ENCODE measurements around the gene WDR13.

Gene WDR13

DNA sequence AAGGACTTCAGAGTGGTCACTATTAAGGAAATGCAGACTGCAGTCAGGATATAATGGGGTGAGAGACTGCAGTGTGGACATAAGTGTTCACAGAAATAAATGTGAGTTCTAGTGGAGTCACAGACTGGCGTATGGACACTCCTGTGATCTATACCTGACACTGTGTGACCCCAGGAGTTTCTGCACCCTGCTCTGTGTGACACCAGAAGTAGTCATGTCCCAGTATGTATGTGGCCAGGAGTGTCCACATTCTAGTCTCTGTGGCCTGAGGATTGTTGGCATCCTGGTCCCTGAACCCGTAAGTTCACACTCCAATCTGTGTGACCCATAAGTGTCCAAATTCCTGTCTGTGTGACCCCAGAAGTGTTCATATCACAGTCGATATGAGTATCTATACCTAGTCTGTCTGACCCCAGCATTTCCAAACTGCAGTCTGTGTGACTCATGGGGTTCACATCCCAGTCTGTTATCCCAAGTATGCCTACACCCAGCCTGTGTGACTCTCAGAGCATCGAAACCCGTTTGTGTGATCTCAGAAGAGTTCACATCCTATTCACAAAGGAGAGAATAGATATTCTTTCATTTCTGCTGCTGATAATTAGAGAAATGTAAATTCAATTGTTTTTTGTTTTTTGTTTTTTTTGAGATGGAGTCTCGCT lies 16.3 kb downstream of the WDR13 start:
- Histone ChIP-seq H3K27ac (ENCODE audit: insufficient read depth, low read depth, low read length, poor library complexity, severe bottlenecking) (no peak overlapping the region), H3K4me3 (ENCODE audit: insufficient read depth, low read depth, low read length) (no peak overlapping the region), H3K9me3 (ENCODE audit: control insufficient read depth, low read length) (no peaks in the 10 kb centered on the region), H3K4me1 (ENCODE audit: control insufficient read depth, insufficient read depth, low read length) (no peaks in the 10 kb centered on the region), H3K27me3 (ENCODE audit: control insufficient read depth, insufficient read depth, low read length, poor library complexity, severe bottlenecking) (no peaks in the 10 kb centered on the region), H3K36me3 (ENCODE audit: control insufficient read depth, insufficient read depth, low read length) (no peaks in the 10 kb centered on the region)
- WGBS, 2 experiments, result 91 to 94% methylated on average over 3 to 6 of the region's 6 CpGs

DNA sequence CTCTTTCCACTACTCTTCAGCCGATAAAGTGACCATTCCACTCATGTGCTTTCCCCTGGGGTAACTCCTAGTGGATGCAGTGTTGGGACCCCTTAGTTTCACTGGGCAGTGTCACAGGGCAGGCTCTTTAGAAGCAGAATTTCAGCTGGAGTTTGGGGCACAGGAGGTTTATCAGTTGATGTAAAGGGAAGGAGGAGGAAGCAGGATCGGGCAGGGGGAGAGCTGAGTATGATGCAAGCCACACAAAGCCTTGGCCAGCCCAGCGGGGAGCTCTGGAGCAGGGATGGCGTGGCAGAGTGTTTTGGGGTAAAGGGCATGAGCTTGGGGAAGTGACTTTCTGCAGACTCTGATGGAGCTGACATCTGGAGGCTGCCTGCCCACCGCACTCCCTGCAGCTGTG lies 19.3 kb downstream of the WDR13 start:
- Histone ChIP-seq H3K27me3 (ENCODE audit: control insufficient read depth, insufficient read depth, low read length, poor library complexity, severe bottlenecking) (no peaks in the 10 kb centered on the region), H3K4me1 (ENCODE audit: control insufficient read depth, insufficient read depth, low read length) (no peaks in the 10 kb centered on the region), H3K36me3 (ENCODE audit: control insufficient read depth, insufficient read depth, low read length) (no peaks in the 10 kb centered on the region), H3K9me3 (ENCODE audit: control insufficient read depth, low read length) (no peaks in the 10 kb centered on the region), H3K27ac (ENCODE audit: insufficient read depth, low read depth, low read length, poor library complexity, severe bottlenecking) (no peak overlapping the region), H3K4me3 (ENCODE audit: insufficient read depth, low read depth, low read length) (no peak overlapping the region)
- 60 to 64% methylated on average over 5 of the region's 5 CpGs for WGBS, 2 experiments

DNA sequence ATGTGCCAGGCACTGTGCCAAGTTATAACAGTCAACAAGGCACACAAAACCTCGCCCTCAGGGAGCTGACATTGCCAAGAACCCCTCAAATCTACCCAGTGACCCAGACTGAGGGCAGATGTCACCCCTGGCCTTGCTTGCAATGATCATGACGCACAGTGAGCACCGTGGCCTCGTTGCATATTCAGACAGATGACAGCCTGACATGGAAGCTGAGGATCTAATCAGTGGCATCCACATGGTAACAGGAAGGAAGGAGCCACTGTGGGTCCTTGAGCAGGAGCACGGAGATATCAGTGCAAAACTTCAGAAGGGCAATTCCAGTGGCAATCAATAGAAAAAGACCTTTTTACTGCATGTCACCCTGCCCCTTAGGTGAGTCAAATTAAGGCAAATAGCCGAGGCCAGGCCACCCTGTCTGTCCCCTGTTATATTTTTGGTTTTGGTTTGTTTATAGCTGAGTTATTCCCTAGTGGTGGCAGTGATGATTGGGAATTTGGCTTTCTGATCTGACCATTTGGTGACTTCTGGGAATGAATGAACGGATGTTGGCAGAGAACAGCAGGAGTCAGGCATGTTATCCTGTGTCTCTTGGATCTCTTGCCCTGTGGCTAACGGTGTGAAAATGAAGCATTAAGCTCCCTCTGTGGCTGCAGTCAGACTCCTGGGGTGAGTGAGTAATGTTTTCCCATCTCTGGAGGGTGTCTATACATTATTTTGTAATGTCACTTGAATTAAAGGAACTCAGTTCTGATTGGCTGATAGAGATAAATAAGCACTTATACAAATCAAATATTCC lies 20.4 kb downstream of the WDR13 start:
- Histone ChIP-seq H3K27ac (ENCODE audit: insufficient read depth, low read depth, low read length, poor library complexity, severe bottlenecking) (no peak overlapping the region), H3K36me3 (ENCODE audit: control insufficient read depth, insufficient read depth, low read length) (no peaks in the 10 kb centered on the region), H3K9me3 (ENCODE audit: control insufficient read depth, low read length) (no peaks in the 10 kb centered on the region), H3K4me3 (ENCODE audit: insufficient read depth, low read depth, low read length) (no peak overlapping the region), H3K27me3 (ENCODE audit: control insufficient read depth, insufficient read depth, low read length, poor library complexity, severe bottlenecking) (no peaks in the 10 kb centered on the region), H3K4me1 (ENCODE audit: control insufficient read depth, insufficient read depth, low read length) (no peaks in the 10 kb centered on the region)
- 84 to 87% methylated on average over 8 of the region's 8 CpGs for WGBS, 2 experiments

DNA sequence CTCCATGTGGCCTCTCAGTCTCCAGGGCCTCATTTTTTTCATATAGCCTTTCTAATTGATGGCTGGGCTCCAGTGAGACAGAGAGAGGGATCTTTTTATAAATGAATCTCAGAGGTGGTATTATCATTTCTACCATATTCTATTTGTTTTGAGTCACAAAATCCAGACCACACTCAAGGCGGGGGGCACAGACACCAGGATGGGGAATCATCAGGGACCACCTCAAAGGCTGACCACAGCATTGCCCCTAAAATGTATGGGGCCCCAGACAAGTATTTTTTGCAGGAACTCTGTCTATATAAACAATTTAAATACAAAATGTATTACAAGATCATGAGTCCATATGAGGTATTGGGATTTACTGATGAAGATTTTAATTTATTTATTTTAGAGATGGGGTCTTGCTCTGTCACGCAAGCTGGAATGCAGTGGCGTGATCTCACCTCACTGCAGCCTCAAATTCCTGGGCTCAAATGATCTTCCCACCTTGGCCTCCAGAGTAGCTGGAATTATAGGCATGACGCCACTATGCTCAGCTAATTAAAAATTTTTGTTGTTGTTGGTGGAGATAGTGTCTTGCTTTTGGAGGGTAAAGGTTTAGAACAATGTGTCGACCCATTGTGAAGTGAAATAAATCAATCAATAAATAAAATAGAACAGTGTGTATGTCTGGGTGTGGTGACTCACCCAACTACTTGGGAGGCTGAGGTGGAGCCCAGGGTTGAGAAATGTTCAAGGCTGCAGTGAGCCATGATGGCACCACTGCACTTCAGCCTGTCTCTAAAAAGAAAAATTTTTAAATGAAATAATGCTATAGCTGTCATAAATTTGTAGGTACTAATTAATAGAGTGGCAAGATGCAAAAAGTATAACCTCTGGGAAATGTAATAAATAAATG lies 29.4 kb downstream of the WDR13 start:
- Histone ChIP-seq H3K36me3 (ENCODE audit: control insufficient read depth, insufficient read depth, low read length) (no peaks in the 10 kb centered on the region), H3K4me3 (ENCODE audit: insufficient read depth, low read depth, low read length) (no peak overlapping the region), H3K27me3 (ENCODE audit: control insufficient read depth, insufficient read depth, low read length, poor library complexity, severe bottlenecking) (no peaks in the 10 kb centered on the region), H3K27ac (ENCODE audit: insufficient read depth, low read depth, low read length, poor library complexity, severe bottlenecking) (no peak overlapping the region), H3K9me3 (ENCODE audit: control insufficient read depth, low read length) (no peaks in the 10 kb centered on the region), H3K4me1 (ENCODE audit: control insufficient read depth, insufficient read depth, low read length) (no peaks in the 10 kb centered on the region)
- WGBS, 2 experiments, result 81 to 98% methylated on average over 3 to 4 of the region's 5 CpGs

DNA sequence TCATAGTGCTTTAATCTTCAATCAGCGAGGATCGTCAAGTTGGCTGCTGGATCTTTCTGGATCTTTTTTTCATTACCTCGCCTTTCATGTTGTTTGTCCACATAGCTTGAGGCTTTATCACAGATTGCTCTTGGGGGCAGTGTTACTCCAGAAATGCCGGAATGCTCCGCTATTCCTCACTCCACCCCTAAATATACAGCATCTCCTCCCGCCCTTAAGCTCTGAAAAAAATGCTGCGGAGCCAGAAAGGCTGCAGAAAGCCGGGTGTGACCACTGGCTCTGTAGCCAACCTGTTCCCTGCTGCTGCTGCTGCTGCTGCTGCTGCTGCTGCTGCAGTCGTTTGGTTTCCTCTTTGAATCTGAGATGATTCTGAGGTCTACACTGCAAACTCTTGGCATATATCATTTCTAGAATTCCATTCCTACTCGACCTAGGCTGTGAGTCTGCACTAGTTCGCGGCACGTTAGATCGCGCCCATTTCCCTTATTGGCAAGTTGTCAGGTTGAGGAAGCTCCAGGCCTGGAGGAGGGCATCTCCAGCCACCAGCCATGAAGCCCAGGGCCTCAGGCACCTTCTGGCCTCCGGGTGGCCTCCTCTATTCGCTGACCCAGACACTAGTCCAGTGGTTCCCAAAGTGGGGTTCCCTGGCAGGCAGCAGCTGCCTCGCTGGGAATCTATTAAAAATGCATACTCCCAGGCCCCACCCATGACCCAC lies 34.2 kb downstream of the WDR13 start:
- Histone ChIP-seq H3K9me3 (ENCODE audit: control insufficient read depth, low read length) (no peaks in the 10 kb centered on the region), H3K27ac (ENCODE audit: insufficient read depth, low read depth, low read length, poor library complexity, severe bottlenecking) (no peak overlapping the region), H3K36me3 (ENCODE audit: control insufficient read depth, insufficient read depth, low read length) (no peaks in the 10 kb centered on the region), H3K4me3 (ENCODE audit: insufficient read depth, low read depth, low read length) (no peak overlapping the region), H3K4me1 (ENCODE audit: control insufficient read depth, insufficient read depth, low read length) (no peaks in the 10 kb centered on the region), H3K27me3 (ENCODE audit: control insufficient read depth, insufficient read depth, low read length, poor library complexity, severe bottlenecking) (no peaks in the 10 kb centered on the region)
- WGBS, 2 experiments, result 33 to 34% methylated on average over 18 of the region's 18 CpGs

DNA sequence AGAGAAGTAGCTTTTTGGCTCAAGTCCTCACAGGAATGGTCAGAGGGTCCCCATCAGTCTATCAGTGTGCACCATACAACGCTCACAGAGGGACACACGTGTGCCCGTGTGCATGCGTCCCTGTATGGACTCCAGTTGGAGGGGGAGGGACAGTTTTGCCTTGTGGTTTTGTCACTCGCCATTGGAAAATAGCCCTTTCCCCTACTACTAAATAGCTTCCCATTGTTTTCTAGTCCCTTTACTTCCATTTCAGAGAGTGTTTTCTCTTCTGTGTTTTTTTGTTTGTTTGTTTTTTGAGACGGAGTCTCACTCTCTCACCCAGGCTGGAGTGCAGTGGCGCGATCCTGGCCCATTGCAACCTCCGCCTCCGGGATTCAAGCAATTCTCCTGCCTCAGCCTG lies 34.9 kb downstream of the WDR13 start:
- no peak overlapping the region for H3K4me3 ChIP-seq (ENCODE audit: insufficient read depth, low read depth, low read length)
- 94 to 98% methylated on average over 8 to 9 of the region's 10 CpGs for WGBS, 2 experiments
- no peaks in the 10 kb centered on the region for H3K9me3 ChIP-seq (ENCODE audit: control insufficient read depth, low read length)

DNA sequence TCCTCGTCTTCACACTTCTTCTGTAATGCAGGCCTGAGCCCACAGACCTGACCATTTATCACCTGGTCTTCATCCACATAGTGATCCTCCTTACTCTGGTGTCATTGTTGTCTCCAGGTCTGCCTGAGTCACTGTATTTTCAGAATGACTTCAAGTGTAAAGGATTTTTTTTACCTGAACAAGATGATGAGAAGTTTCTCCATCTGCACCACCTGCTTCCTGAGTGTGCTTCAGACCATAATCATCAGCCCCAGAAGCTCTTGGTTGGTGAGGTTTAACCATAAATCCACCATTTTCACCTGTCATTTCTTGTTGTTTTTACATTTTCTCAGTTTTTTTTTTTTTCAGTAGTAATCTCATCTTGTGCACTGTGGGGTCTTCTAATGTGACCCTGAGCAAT lies 39.0 kb downstream of the WDR13 start:
- Histone ChIP-seq H3K27ac (ENCODE audit: insufficient read depth, low read depth, low read length, poor library complexity, severe bottlenecking) (no peak overlapping the region), H3K4me1 (ENCODE audit: control insufficient read depth, insufficient read depth, low read length) (no peaks in the 10 kb centered on the region), H3K36me3 (ENCODE audit: control insufficient read depth, insufficient read depth, low read length) (no peaks in the 10 kb centered on the region), H3K4me3 (ENCODE audit: insufficient read depth, low read depth, low read length) (no peak overlapping the region), H3K27me3 (ENCODE audit: control insufficient read depth, insufficient read depth, low read length, poor library complexity, severe bottlenecking) (no peaks in the 10 kb centered on the region), H3K9me3 (ENCODE audit: control insufficient read depth, low read length) (no peaks in the 10 kb centered on the region)
- 90 to 100% methylated on average over 1 of the region's 1 CpG for WGBS, 2 experiments

More for the DNA sequence above, 34.9 kb downstream of the WDR13 start:
- Histone ChIP-seq H3K27ac (ENCODE audit: insufficient read depth, low read depth, low read length, poor library complexity, severe bottlenecking) (no peak overlapping the region), H3K27me3 (ENCODE audit: control insufficient read depth, insufficient read depth, low read length, poor library complexity, severe bottlenecking) (no peaks in the 10 kb centered on the region), H3K4me1 (ENCODE audit: control insufficient read depth, insufficient read depth, low read length) (no peaks in the 10 kb centered on the region), H3K36me3 (ENCODE audit: control insufficient read depth, insufficient read depth, low read length) (no peaks in the 10 kb centered on the region)

DNA sequence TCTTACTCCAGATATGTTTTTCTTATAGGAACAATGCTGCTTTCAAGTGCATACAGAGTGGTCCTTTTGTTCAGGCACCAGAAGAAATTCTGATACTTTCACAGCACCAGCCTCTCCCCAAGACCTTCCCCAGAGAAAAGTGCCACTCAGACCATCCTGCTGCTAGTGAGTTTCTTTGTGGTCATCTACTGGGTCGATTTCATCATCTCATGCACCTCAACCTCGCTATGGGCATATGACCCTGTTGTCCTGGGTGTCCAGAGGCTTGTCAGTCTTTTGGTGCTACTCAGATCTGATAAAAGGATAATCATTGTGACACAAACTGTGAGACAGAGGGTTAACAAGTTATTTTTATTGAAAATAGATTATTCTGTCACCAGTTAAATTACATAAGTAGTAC lies 39.5 kb downstream of the WDR13 start:
- H3K9me3 ChIP-seq (ENCODE audit: control insufficient read depth, low read length), result no peaks in the 10 kb centered on the region
- 88 to 91% methylated on average over 2 of the region's 2 CpGs for WGBS, 2 experiments
- H3K4me3 ChIP-seq (ENCODE audit: insufficient read depth, low read depth, low read length), result no peak overlapping the region
- H3K4me1 ChIP-seq (ENCODE audit: control insufficient read depth, insufficient read depth, low read length), result no peaks in the 10 kb centered on the region
- H3K36me3 ChIP-seq (ENCODE audit: control insufficient read depth, insufficient read depth, low read length), result no peaks in the 10 kb centered on the region
- no peaks in the 10 kb centered on the region for H3K27me3 ChIP-seq (ENCODE audit: control insufficient read depth, insufficient read depth, low read length, poor library complexity, severe bottlenecking)
- H3K27ac ChIP-seq (ENCODE audit: insufficient read depth, low read depth, low read length, poor library complexity, severe bottlenecking), result no peak overlapping the region

DNA sequence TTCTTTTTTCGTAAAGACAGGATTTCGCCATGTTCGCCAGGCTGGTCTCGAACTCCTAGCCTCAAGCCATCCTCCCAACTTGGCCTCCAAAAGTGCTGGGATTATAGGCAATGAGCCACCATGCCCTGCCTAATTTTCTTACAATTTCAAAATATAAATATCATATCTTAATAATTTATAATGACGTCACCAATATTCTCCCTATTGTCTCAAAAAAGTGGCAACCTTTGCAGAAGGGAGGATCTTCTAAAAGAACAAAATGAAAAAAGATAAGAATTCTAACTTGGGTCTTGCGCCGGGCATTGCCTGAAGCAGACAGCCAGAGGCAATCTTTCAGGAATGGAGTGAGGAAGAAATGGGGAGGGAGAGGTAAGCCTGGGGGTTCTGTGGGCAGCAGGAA lies 48.4 kb downstream of the WDR13 start:
- WGBS, 2 experiments, result 94 to 95% methylated on average over 6 of the region's 7 CpGs
- H3K36me3 ChIP-seq (ENCODE audit: control insufficient read depth, insufficient read depth, low read length), result no peaks in the 10 kb centered on the region
- H3K27ac ChIP-seq (ENCODE audit: insufficient read depth, low read depth, low read length, poor library complexity, severe bottlenecking), result no peak overlapping the region
- no peaks in the 10 kb centered on the region for H3K27me3 ChIP-seq (ENCODE audit: control insufficient read depth, insufficient read depth, low read length, poor library complexity, severe bottlenecking)
- H3K9me3 ChIP-seq (ENCODE audit: control insufficient read depth, low read length), result no peaks in the 10 kb centered on the region
- no peaks in the 10 kb centered on the region for H3K4me1 ChIP-seq (ENCODE audit: control insufficient read depth, insufficient read depth, low read length)
- no peak overlapping the region for H3K4me3 ChIP-seq (ENCODE audit: insufficient read depth, low read depth, low read length)

Measured in ectodermal cell (in vitro differentiated cells).